Rectal smooth muscle tissue (tissue), 1 donor: ENCODE results near the gene GRIP1.
A peak's percentile ranks its signal among the peaks of the same experiment; 100 is the strongest.
"Not testable (repeated sequence)": the region's sequence is repeated elsewhere in the genome, so short reads cannot be mapped to it uniquely, and the experiment has no call there.

Experiments used
- H3K27ac ChIP-seq: one replicate; pipeline ENCODE4 v1.7.0; 2013; ENCODE audit warnings: low read depth, low read length, inconsistent platforms
- H3K27me3 ChIP-seq: one replicate; pipeline ENCODE4 v1.7.0; 2013; ENCODE audit warnings: low read length; ENCODE audit not compliant: control insufficient read depth, insufficient read depth
- H3K36me3 ChIP-seq: one replicate; pipeline ENCODE4 v1.7.0; 2013; ENCODE audit warnings: low read length; ENCODE audit not compliant: control insufficient read depth, insufficient read depth
- H3K4me1 ChIP-seq: one replicate; pipeline ENCODE4 v1.7.0; 2013; ENCODE audit warnings: low read length; ENCODE audit not compliant: control insufficient read depth, insufficient read depth
- H3K4me3 ChIP-seq: one replicate; pipeline ENCODE4 v1.7.0; 2013; ENCODE audit warnings: low read length
- H3K9ac ChIP-seq: one replicate; pipeline ENCODE4 v1.7.0; 2013; ENCODE audit warnings: low read length

Gene GRIP1

DNA sequence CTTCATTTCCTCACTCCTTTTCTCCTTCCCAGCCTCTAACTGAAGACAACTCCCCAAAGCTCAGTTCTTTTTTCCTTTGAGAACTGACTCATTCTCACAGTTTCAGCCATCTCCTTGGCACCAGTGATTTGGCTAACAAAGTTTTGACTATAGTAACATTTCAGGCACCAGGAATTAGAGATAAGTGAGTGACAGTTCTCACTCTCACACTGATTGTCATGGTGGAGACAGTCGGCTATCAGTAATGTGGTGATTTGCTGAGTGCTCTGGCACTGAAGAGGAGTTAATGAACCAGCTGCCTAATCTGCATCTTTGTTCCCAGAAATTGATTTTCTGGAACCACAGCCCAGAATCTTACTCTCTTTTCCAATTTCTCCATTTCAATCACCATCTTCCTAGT is 347.1 kb downstream of the GRIP1 start:
- H3K4me1 ChIP-seq: no peaks in the 10 kb centered on the region
- H3K27ac ChIP-seq: no peak overlapping the region
- H3K27me3 ChIP-seq: no peaks in the 10 kb centered on the region
- no peak overlapping the region for H3K9ac ChIP-seq
- peaks cover 2% of the 10 kb centered on the region for H3K36me3 ChIP-seq
- H3K4me3 ChIP-seq: no peak overlapping the region

DNA sequence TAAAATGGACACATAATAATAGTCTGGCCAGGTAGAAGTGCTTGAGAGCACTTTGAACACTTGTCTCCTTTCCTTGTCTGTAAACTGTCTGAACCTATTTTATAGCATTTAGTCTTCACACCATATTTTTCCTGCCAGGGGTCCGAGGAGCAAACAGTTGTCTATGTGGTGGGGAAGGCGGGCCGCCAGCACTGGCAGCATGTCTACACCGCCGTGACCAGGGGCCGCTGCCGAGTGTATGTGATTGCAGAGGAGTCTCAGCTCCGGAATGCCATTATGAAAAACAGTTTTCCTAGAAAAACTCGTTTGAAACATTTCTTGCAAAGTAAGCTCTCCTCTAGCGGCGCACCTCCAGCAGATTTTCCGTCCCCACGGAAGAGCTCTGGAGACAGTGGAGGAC is 347.9 kb downstream of the GRIP1 start:
- no peaks in the 10 kb centered on the region for H3K4me1 ChIP-seq
- H3K9ac ChIP-seq: no peak overlapping the region
- no peaks in the 10 kb centered on the region for H3K27me3 ChIP-seq
- H3K4me3 ChIP-seq: no peak overlapping the region
- peaks cover 2% of the 10 kb centered on the region for H3K36me3 ChIP-seq
- H3K27ac ChIP-seq: no peak overlapping the region

DNA sequence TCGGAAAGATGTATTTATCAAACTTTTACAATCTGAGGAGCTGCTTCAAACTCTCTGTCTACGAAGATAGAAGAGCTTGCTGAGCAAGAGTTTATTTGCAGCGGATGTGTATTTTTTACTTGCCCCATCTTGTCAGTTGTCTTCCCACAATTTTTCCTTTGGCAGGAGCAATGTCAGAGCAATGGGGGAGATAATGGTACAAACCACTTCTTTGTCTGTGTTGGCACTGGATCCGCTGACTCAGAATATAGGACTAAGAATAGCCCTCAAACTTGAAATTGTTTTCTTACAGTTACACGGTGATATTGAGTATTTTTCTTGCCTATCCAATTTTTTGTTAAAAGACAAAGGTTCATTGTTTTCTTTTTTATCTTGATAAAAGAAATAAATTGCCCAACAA is 348.9 kb downstream of the GRIP1 start:
- no peaks in the 10 kb centered on the region for H3K27me3 ChIP-seq
- no peak overlapping the region for H3K9ac ChIP-seq
- H3K36me3 ChIP-seq: peaks cover 2% of the 10 kb centered on the region
- no peak overlapping the region for H3K27ac ChIP-seq
- H3K4me1 ChIP-seq: no peaks in the 10 kb centered on the region
- no peak overlapping the region for H3K4me3 ChIP-seq

DNA sequence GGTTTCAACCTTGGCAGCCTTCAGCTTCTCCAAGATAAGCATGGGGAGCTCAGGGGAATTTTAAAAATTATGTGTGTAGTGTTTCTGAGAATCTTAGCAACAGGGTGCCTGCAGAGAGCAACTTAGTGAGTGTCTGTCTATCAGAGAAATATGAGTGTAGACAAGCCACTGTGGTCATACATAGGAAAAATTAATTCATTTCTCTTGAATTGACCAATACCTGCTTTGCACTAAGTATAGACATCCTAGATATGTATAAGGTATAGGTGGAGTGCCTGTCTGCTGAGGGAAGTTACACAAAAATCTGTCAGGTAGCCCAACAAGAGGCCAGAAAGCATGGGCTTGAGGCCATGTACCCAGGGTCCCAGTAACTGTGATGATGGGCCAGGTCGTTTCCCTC is 355.9 kb downstream of the GRIP1 start:
- no peak overlapping the region for H3K9ac ChIP-seq
- no peaks in the 10 kb centered on the region for H3K27me3 ChIP-seq
- H3K36me3 ChIP-seq: no peaks in the 10 kb centered on the region
- H3K4me3 ChIP-seq: no peak overlapping the region
- no peaks in the 10 kb centered on the region for H3K4me1 ChIP-seq
- H3K27ac ChIP-seq: no peak overlapping the region

DNA sequence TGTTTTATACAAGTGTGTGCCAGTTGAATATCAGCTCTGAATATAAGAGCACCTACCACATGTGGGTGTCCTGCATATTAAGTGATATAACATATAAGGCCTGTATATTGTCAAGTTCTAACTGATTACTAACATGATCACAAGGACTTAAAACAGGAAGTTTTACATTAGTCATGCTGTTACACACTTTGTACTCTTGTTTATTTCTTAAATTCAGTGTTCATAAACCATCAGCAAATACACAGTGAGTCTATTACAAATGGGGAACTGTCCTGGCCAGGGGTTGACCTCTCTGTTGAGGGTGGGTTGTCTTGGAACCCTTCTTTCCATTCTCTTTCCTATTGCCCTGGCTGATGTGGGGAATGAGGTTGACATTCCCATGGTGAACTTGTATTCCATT is 357.4 kb downstream of the GRIP1 start:
- Histone ChIP-seq H3K4me1 (no peaks in the 10 kb centered on the region), H3K36me3 (no peaks in the 10 kb centered on the region), H3K27me3 (no peaks in the 10 kb centered on the region), H3K4me3 (no peak overlapping the region), H3K9ac (no peak overlapping the region), H3K27ac (no peak overlapping the region)

DNA sequence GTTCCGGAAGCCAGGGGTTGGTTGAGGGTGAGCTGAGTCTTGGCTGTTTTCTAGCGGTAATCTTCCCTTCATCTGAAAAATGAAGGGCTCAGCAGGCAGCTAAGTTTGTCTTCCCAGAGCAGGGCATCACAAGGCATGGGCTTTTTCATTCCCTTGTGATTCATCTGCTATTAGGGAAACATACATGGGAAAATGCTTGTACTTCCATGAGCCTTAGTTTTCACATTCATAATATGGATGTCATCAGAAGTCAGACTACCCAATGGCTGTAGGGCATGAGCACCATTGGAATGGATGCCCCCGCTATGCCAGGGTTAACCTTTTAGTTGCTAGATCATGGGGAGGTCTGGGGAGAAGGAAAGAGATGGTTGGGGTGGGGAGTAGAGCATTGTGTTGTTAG is 357.9 kb downstream of the GRIP1 start:
- Histone ChIP-seq H3K27ac (no peak overlapping the region), H3K4me3 (no peak overlapping the region), H3K9ac (no peak overlapping the region), H3K36me3 (no peaks in the 10 kb centered on the region), H3K27me3 (no peaks in the 10 kb centered on the region), H3K4me1 (no peaks in the 10 kb centered on the region)

DNA sequence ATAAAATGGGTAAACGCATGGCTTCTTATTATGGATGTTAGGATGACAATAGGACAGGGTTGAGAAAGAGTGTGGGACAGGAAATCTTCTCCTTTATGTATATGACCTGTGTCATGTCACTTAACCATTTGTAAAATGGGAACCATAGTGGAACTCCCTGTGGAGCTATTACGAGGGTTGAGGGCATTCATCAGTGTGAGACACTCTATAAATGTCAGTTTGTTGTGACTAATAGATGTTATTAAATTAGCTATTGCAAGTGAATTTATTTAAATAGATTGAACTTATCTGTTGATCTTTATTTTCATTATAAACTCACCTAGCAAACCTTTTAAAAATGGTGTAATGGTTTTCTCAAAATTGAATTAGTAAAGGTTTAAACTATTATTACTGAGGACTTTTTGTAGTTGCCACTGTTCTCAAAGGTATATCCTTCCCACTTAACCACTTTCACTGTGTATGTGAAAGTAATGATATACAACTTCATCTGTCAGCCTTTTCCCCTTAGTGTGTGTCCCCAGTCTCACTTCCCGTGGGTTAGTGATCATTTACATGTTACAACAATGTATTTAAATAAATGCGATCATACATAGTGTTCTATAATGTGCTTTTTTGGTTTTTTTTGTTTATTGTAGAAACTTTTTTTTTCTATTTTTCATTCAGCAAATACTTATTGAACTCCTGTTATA is 359.5 kb downstream of the GRIP1 start:
- Histone ChIP-seq H3K27me3 (no peaks in the 10 kb centered on the region), H3K27ac (no peak overlapping the region), H3K36me3 (no peaks in the 10 kb centered on the region), H3K9ac (no peak overlapping the region), H3K4me3 (no peak overlapping the region), H3K4me1 (no peaks in the 10 kb centered on the region)

DNA sequence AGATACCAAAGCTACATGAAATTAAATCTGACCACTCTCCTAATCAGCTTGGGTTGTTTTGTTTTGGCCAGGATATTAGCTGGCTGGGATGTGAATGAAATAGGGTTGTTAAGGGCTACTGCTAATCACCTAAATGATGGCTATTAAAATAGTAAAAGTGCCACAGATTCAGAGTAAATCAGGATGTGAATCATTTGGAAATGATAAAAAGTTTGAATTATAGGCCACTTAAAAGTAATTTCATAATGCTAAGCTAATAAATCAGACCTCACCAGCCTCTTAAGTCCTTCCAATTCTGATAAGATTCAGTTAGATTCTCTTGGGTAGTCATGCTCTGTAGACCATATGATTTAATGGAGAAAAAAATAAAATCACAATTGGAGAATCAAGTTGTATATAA is 364.6 kb downstream of the GRIP1 start:
- H3K4me1 ChIP-seq: no peaks in the 10 kb centered on the region
- no peak overlapping the region for H3K27ac ChIP-seq
- no peaks in the 10 kb centered on the region for H3K36me3 ChIP-seq
- no peak overlapping the region for H3K4me3 ChIP-seq
- H3K9ac ChIP-seq: no peak overlapping the region
- H3K27me3 ChIP-seq: no peaks in the 10 kb centered on the region

DNA sequence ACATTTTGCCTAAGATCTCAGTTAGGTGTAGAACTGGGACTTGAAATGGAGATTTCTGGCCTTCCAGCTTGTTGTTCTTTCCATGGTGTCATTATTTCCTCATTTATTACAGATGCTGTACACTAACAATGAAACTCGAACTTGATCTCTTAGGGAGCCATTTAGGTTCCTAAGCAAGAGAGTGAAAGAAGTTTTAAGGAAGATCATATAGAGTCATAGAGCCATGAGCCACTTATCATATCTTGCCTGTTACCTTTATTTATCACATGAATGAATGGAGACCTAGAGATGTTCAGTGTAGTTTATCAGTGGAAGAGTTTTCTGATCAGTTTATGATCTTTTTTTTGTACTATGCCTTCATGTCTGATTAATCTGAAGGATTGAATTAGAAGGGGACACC is 366.7 kb downstream of the GRIP1 start:
- no peak overlapping the region for H3K27ac ChIP-seq
- no peaks in the 10 kb centered on the region for H3K4me1 ChIP-seq
- H3K9ac ChIP-seq: no peak overlapping the region
- H3K4me3 ChIP-seq: no peak overlapping the region
- H3K36me3 ChIP-seq: peaks cover 3% of the 10 kb centered on the region
- H3K27me3 ChIP-seq: no peaks in the 10 kb centered on the region

DNA sequence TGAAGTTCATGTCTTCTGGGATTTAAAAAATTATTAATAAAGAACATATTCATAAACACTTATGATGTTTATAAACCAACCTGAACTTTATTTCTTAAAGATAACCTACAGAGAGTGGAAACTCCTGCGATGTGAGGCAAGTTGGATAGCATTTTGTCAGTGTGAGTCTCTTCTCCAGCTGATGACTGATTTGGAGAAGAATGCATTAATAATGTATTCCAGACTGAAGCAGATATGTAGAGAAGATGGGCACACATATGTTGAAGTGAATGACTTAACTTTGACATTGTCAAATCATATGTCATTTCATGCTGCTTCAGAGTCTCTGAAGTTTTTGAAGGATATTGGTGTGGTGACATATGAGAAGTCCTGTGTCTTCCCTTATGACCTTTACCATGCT is 369.3 kb downstream of the GRIP1 start:
- Histone ChIP-seq H3K27me3 (no peaks in the 10 kb centered on the region), H3K27ac (no peak overlapping the region), H3K4me3 (no peak overlapping the region), H3K9ac (no peak overlapping the region), H3K4me1 (no peaks in the 10 kb centered on the region), H3K36me3 (peaks cover 3% of the 10 kb centered on the region)

DNA sequence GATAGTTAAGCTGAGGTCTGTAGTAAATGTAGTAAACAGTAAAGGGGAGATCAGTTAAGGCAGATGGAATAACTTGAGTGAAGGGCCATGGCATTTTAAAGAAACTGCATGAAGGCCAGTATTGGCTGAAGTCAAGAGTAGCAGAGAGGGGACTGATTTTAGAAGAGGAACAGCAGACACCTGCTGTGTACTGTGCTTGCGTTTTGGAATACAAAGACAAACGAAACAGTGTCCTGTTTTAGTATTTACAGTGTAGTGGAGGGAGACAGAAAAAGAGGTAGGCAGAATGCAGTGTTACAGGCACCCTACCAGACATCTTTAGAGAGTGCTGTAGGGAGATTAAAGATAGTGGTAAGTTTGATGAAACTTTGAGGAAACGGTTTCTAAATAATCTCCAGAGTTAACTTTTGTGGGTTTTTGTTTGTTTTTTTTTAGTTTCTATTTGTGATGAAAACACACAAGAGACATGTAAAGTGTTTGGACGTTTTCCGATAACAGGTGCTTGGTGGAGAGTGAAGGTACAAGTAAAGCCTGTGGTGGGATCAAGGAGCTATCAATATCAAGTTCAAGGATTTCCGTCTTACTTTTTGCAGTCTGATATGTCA is 374.5 kb downstream of the GRIP1 start:
- no peaks in the 10 kb centered on the region for H3K27me3 ChIP-seq
- H3K36me3 ChIP-seq: peaks cover 3% of the 10 kb centered on the region
- no peak overlapping the region for H3K9ac ChIP-seq
- H3K27ac ChIP-seq: peak overlapping the region; percentile 24
- H3K4me3 ChIP-seq: peak overlapping the region; percentile 4
- no peaks in the 10 kb centered on the region for H3K4me1 ChIP-seq

DNA sequence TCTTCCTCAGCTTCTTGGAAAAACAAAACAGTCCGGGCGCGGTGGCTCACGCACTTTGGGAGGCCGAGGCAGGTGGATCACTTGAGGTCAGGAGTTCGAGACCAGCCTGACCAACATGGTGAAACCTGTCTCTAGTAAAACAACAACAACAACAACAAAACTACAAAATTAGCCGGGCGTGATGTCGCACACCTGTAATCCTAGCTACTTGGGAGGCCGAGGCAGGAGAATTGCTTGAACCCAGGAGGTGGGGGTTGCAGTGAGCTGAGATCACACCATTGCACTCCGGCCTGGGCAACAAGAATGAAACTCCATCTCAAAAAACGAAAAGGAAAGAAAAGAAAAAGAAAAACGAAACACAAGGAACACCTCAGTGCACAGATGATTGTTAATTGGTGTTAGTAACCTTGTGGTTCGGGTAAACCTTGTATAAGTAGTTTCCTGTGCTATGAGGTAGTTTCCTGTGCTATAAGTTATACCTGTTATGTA is 375.5 kb downstream of the GRIP1 start:
- peak overlapping the region; percentile 99 for H3K4me3 ChIP-seq
- H3K36me3 ChIP-seq, H3K4me1 ChIP-seq, H3K9ac ChIP-seq, H3K27me3 ChIP-seq, H3K27ac ChIP-seq: not testable (repeated sequence)

DNA sequence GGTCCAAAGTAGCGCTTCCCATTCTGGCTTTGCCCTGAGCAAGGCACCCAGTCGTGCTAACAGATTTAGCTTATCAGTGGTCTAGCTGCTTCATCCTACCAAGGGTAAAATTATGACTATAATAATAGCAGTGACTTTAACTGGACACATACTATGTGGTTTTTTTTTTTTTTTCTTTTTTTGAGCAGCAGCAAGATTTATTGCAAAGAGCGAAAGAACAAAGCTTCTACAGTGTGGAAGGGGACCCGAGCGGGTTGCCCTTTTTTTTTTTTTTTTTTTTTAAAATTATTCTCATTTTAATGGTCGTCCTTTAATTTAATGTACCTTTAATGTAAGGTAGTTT is 376.1 kb downstream of the GRIP1 start:
- peak overlapping the region; percentile 99 for H3K4me3 ChIP-seq
- peak overlapping the region; percentile 71 for H3K27ac ChIP-seq
- no peaks in the 10 kb centered on the region for H3K27me3 ChIP-seq
- H3K4me1 ChIP-seq: no peaks in the 10 kb centered on the region
- H3K9ac ChIP-seq: peak overlapping the region; percentile 54
- H3K36me3 ChIP-seq: no peaks in the 10 kb centered on the region
